Liver (tissue), 3 donors: ENCODE measurements around the gene ARHGEF4.

Experiments used
- EGR1 ChIP-seq, 2 donors: IDR thresholded peaks; 2 replicates each; pipeline ENCODE4 v1.6.1; 2016 to 2018; ENCODE audit warnings: antibody characterized with exemption in 2 of 2, low read depth in 2 of 2
- GABPA ChIP-seq, 2 donors: IDR thresholded peaks in 1 of 2; conservative IDR thresholded peaks in 1 of 2; 2 replicates each; pipeline ENCODE4 v1.6.1; 2016; ENCODE audit warnings: antibody characterized with exemption in 2 of 2, mild to moderate bottlenecking in 1 of 2, moderate library complexity in 1 of 2
- JUND ChIP-seq, 2 donors: IDR thresholded peaks; 2 replicates each; pipeline ENCODE4 v1.6.1; 2016; ENCODE audit warnings: antibody characterized with exemption in 2 of 2
- NR2F2 ChIP-seq: IDR thresholded peaks from 2 replicates; pipeline ENCODE4 v1.6.1; 2016; ENCODE audit warnings: antibody characterized with exemption
- RAD21 ChIP-seq, 2 donors: IDR thresholded peaks; 2 replicates each; pipeline ENCODE4 v1.6.1; 2016; ENCODE audit warnings: antibody characterized with exemption in 2 of 2, mild to moderate bottlenecking in 2 of 2
- RXRA ChIP-seq, 2 donors: IDR thresholded peaks; 2 replicates each; pipeline ENCODE4 v1.6.1; 2017 to 2018; ENCODE audit warnings: antibody characterized with exemption in 2 of 2, mild to moderate bottlenecking in 1 of 2
- SP1 ChIP-seq: IDR thresholded peaks from 2 replicates; pipeline ENCODE4 v1.6.1; 2018; ENCODE audit warnings: antibody characterized with exemption, mild to moderate bottlenecking
- TF ChIP-seq, protein P1 (sequence below): fragments of 150-350 bp; IDR thresholded peaks from 2 replicates; pipeline ENCODE4 v1.5.1; 2017; ENCODE audit warnings: improper control_type of control experiment, low read depth, low read length; ENCODE audit not compliant: missing input control
- TF ChIP-seq, protein P2 (sequence below): IDR thresholded peaks from 2 replicates; pipeline ENCODE4 v1.6.1; 2016; ENCODE audit warnings: antibody characterized with exemption
- TF ChIP-seq, protein P3 (sequence below): IDR thresholded peaks from 2 replicates; pipeline ENCODE4 v1.6.1; 2016; ENCODE audit warnings: antibody characterized with exemption
- TF ChIP-seq, protein P4 (sequence below): IDR thresholded peaks from 2 replicates; pipeline ENCODE4 v1.6.1; 2016; ENCODE audit warnings: antibody characterized with exemption
- TF ChIP-seq, protein P5 (sequence below): IDR thresholded peaks from 2 replicates; pipeline ENCODE4 v1.6.1; 2016; ENCODE audit warnings: antibody characterized with exemption, mild to moderate bottlenecking
- donor health status: healthy.
- donor health status: healthy.

DNA sequence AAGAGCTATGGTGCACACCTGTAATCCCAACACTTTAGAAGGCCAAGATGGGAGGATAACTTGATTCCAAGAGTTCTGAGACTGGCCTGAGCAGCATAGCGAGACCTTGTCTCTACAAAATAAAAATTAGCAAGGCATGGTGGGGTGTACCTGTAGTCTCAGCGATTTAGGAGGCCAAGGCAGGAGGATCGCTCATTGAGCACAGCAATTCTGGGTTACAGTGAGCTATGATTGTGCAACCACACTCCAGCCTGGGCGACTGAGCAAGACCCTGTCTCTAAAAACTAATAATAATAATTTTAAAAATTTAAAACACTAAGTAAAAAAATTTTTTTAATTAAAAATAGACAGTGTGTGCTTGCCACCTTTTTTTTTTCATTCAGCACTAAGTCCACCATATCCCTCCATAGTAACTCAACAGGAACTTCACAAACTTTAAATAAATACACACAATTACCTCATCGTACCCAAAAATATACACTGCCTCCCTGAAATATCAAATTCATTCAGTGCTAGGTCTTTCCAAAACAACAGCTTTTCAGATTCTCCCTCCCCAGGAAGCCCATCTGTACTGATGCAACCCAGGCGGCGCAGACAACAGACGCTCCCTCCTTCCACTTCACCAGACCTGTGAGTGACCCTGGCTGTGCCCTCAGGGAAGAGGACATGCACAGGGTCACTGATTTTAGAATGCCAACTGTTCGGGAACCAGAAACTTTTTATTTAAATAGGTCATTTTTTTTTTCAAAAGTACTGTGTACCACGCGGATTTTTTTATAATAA, 227.0 kb downstream of the ARHGEF4 start:
- TF ChIP-seq, protein P1, sequence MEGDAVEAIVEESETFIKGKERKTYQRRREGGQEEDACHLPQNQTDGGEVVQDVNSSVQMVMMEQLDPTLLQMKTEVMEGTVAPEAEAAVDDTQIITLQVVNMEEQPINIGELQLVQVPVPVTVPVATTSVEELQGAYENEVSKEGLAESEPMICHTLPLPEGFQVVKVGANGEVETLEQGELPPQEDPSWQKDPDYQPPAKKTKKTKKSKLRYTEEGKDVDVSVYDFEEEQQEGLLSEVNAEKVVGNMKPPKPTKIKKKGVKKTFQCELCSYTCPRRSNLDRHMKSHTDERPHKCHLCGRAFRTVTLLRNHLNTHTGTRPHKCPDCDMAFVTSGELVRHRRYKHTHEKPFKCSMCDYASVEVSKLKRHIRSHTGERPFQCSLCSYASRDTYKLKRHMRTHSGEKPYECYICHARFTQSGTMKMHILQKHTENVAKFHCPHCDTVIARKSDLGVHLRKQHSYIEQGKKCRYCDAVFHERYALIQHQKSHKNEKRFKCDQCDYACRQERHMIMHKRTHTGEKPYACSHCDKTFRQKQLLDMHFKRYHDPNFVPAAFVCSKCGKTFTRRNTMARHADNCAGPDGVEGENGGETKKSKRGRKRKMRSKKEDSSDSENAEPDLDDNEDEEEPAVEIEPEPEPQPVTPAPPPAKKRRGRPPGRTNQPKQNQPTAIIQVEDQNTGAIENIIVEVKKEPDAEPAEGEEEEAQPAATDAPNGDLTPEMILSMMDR, result no peak
- TF ChIP-seq, protein P2, sequence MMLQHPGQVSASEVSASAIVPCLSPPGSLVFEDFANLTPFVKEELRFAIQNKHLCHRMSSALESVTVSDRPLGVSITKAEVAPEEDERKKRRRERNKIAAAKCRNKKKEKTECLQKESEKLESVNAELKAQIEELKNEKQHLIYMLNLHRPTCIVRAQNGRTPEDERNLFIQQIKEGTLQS, result no peak
- TF ChIP-seq GABPA (IDR thresholded peaks at IDR 0.05 in 1 of 2, conservative IDR thresholded peaks at IDR 0.05 in 1 of 2) (no peak), NR2F2 (no peak), EGR1 (IDR thresholded peaks at IDR 0.05; ENCODE audit: low read depth in 2 of 2) (no peak), JUND (IDR thresholded peaks at IDR 0.05) (no peak), SP1 (no peak), RXRA (IDR thresholded peaks at IDR 0.05) (no peak), RAD21 (IDR thresholded peaks at IDR 0.05) (no peak)
- TF ChIP-seq, protein P3, sequence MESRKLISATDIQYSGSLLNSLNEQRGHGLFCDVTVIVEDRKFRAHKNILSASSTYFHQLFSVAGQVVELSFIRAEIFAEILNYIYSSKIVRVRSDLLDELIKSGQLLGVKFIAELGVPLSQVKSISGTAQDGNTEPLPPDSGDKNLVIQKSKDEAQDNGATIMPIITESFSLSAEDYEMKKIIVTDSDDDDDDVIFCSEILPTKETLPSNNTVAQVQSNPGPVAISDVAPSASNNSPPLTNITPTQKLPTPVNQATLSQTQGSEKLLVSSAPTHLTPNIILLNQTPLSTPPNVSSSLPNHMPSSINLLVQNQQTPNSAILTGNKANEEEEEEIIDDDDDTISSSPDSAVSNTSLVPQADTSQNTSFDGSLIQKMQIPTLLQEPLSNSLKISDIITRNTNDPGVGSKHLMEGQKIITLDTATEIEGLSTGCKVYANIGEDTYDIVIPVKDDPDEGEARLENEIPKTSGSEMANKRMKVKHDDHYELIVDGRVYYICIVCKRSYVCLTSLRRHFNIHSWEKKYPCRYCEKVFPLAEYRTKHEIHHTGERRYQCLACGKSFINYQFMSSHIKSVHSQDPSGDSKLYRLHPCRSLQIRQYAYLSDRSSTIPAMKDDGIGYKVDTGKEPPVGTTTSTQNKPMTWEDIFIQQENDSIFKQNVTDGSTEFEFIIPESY, result no peak
- TF ChIP-seq, protein P4, sequence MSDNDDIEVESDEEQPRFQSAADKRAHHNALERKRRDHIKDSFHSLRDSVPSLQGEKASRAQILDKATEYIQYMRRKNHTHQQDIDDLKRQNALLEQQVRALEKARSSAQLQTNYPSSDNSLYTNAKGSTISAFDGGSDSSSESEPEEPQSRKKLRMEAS, result no peak
- TF ChIP-seq, protein P5, sequence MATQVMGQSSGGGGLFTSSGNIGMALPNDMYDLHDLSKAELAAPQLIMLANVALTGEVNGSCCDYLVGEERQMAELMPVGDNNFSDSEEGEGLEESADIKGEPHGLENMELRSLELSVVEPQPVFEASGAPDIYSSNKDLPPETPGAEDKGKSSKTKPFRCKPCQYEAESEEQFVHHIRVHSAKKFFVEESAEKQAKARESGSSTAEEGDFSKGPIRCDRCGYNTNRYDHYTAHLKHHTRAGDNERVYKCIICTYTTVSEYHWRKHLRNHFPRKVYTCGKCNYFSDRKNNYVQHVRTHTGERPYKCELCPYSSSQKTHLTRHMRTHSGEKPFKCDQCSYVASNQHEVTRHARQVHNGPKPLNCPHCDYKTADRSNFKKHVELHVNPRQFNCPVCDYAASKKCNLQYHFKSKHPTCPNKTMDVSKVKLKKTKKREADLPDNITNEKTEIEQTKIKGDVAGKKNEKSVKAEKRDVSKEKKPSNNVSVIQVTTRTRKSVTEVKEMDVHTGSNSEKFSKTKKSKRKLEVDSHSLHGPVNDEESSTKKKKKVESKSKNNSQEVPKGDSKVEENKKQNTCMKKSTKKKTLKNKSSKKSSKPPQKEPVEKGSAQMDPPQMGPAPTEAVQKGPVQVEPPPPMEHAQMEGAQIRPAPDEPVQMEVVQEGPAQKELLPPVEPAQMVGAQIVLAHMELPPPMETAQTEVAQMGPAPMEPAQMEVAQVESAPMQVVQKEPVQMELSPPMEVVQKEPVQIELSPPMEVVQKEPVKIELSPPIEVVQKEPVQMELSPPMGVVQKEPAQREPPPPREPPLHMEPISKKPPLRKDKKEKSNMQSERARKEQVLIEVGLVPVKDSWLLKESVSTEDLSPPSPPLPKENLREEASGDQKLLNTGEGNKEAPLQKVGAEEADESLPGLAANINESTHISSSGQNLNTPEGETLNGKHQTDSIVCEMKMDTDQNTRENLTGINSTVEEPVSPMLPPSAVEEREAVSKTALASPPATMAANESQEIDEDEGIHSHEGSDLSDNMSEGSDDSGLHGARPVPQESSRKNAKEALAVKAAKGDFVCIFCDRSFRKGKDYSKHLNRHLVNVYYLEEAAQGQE, result no peak
